GM12801 (cell line): ENCODE measurements around the gene TLR7.

Source experiments
- CTCF ChIP-seq: IDR thresholded peaks from one replicate; pipeline ENCODE4 v1.5.1; 2011; ENCODE audit warnings: control low read depth; ENCODE audit not compliant: insufficient read length; ENCODE audit errors: extremely low read depth

The TLR7 gene

GRCh38 chrX:12866451-12867377 lies at the start of gene TLR7:
TSS of gene TLR7 (plus strand) at chrX:12867072. CDS start at chrX:12867579, 507 bp downstream.
- TF ChIP-seq CTCF = no peak

DNA sequence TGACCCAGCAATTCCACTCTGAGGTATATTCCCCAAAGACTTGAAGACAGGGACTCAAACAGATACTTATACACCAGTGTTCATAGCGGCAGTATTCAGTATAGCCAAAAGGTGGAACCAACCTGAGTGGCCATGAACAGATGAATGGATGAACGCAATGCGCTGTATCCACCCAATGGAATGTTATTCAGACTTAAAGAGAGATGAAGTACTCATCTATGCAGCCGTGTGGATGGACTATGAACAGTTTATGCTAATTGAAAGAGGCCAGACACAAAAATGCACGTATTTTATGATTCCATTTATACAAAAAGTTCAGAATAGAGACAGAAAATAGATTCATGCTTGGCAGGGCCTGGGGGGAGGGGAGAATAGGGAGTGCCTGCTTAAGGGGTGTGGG lies 49.3 kb upstream of the TLR7 start:
- TF ChIP-seq CTCF = no peak

DNA sequence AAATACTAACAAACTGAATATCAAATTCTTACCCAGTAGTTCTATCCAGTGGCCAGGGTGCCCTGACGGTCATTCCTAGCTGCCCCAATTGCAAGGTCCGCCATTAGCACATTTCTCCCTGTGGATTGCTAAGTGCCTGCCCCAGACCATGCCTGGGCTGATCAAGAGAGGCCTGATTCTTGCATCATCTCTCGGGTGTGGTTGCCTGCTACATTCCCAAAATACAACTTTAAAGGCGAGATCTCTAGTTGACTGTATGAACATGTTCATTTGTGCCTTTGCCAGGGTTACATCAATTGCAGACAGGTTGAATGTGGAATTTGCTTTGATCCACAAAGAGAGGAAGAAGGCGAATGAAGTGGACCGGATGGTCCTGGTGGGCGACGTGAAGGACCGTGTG lies 47.6 kb upstream of the TLR7 start:
- TF ChIP-seq CTCF = no peak

DNA sequence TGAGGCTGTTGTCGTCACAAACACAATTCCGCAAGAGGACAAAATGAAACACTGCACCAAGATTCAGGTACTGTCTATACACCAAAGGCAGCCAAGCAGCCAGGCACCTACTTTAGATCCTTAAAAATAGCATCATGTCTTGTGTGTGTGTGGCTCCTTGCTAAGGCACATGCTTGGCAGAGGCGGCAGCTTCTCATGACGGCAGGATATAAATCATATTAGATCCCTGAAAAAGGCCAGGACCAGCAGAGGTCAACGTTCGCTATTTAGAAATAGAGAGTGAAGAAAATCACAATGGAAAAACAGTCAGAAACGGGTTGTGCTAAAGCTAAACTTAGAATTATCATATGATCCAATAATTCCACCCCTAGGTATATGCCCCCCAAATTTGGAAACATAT lies 46.1 kb upstream of the TLR7 start:
- TF ChIP-seq CTCF = no peak

GRCh38 chrX:12824944-12825343 lies 41.9 kb upstream of the TLR7 start:
- no peak for TF ChIP-seq CTCF

DNA sequence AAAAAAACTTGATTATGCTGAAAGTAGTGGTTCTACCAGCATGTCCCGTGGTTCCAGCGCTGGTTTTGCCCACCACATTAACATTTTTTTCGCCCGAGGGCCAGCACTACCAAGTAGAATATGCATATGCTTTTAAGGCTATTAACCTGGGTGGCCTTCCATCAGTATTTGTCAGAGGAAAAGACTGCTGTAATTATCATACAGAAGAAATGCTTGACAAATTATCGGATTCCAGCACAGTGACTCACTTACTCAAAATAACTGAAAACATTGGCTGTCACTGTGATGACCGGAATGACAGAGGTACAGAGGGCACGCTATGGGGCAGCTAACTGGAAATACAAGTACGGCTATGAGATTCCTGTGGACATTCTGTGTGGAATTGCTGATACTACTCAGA lies 41.1 kb upstream of the TLR7 start:
- no peak for TF ChIP-seq CTCF

GRCh38 chrX:12843061-12843667 lies 23.7 kb upstream of the TLR7 start:
- TF ChIP-seq CTCF = no peak
